Measurements from ENCODE around the gene DPP10. TPM values are rescaled to one million over a fixed set of nuclear protein-coding genes. Genes with fewer than 3 reads are reported as not detected.

The DPP10 gene
- total and polyA plus RNA-seq, 10 donors = 0.02 TPM; not detected in 9

DNA sequence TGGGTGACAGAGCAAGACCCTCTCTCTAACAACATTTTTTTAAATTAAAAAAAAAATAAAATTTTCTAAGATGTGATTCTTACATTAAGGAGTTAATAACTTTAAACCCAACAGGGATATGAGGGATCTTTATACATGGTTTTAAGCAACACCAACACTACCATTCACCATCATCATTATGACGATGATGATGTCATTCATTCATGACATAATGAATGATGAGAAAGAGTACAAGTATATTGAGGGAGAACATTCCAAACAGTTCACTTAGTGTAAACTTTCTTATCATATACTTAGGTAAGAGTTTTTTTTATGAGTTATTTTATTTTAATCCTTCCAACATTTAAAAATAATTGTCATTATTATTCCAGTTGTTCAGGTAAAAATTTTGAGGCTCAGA lies 863.3 kb downstream of the DPP10 start:
- intact Hi-C loops (cut with DNase I; ENCODE audit: low total_unique reads) = no loop called here
- Histone ChIP-seq H3K9me3 (peaks cover 0 to 13% (median 0%) of the 10 kb centered on the region in 8 donors), H3K36me3 (no peaks in the 10 kb centered on the region), H3K27me3 (replicated peaks in 1 of 7) (no peaks in the 10 kb centered on the region), H3K4me1 (no peaks in the 10 kb centered on the region), H3K4me3 (no peak overlapping the region), H3K27ac (no peak overlapping the region)
- no peak for DNase-seq
- 66 to 80% (median 73%) methylated on average over 1 of the region's 1 CpG for WGBS, 5 donors
- TF ChIP-seq POLR2A (IDR thresholded peaks at IDR 0.05) = no peak

DNA sequence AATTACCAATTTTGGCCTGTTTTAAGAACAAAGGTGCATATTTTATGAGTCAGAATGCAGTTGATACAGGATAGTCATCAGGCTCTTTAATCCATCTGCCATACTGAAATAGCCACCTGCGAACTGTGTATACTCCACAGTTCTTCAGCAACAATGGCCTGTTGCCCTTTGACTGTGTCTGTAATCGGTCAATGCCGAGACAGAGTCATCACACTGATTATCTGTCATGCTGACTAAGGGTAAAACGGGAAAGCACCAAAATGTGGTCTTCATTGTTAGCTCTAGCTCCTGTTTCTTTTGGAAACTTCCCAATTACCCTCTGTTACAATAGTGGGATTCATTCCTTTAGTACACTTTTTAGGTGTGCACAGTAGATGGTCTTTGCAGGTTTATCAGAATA lies 871.7 kb downstream of the DPP10 start:
- Histone ChIP-seq H3K9me3 (peaks cover 0 to 21% (median 0%) of the 10 kb centered on the region in 8 donors), H3K4me1 (no peaks in the 10 kb centered on the region), H3K4me3 (no peak overlapping the region), H3K36me3 (no peaks in the 10 kb centered on the region), H3K27ac (no peak overlapping the region), H3K27me3 (replicated peaks in 1 of 7) (no peaks in the 10 kb centered on the region)
- TF ChIP-seq, protein P1, sequence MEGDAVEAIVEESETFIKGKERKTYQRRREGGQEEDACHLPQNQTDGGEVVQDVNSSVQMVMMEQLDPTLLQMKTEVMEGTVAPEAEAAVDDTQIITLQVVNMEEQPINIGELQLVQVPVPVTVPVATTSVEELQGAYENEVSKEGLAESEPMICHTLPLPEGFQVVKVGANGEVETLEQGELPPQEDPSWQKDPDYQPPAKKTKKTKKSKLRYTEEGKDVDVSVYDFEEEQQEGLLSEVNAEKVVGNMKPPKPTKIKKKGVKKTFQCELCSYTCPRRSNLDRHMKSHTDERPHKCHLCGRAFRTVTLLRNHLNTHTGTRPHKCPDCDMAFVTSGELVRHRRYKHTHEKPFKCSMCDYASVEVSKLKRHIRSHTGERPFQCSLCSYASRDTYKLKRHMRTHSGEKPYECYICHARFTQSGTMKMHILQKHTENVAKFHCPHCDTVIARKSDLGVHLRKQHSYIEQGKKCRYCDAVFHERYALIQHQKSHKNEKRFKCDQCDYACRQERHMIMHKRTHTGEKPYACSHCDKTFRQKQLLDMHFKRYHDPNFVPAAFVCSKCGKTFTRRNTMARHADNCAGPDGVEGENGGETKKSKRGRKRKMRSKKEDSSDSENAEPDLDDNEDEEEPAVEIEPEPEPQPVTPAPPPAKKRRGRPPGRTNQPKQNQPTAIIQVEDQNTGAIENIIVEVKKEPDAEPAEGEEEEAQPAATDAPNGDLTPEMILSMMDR (IDR thresholded peaks at IDR 0.05 in 8 of 11, conservative IDR thresholded peaks at IDR 0.05 in 3 of 11) = no peak
- TF ChIP-seq POLR2A (IDR thresholded peaks at IDR 0.05) (no peak), POLR2AphosphoS5 (IDR thresholded peaks at IDR 0.05) (no peak)
- intact Hi-C loops (cut with DNase I; ENCODE audit: low total_unique reads) = no loop called here
- no peak for DNase-seq
- WGBS, 5 donors = 56 to 86% (median 76%) methylated on average over 4 of the region's 4 CpGs

DNA sequence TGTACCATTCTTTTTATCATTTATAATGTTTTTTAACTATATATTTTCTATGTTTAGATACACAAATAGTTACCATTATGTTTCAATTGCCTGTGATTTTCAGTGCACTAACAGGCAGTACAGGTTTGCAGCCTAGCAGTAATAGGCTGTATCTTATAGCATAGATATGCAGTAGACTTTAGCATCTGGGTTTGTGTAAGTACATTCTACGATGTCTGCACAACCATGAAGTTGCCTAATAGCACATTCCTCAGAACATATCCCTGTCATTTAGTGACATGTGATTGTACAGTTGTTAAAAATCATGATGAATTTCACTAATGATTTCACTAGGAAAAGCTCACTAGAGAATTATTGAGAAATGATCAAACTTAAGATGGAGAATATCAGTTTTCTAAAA lies 884.6 kb downstream of the DPP10 start:
- WGBS, 5 donors = 29 to 63% (median 62%) methylated on average over 1 of the region's 1 CpG
- TF ChIP-seq, protein P1 (IDR thresholded peaks at IDR 0.05 in 8 of 11, conservative IDR thresholded peaks at IDR 0.05 in 3 of 11) = no peak
- Histone ChIP-seq H3K36me3 (no peaks in the 10 kb centered on the region), H3K9me3 (peaks cover 0 to 31% (median 13%) of the 10 kb centered on the region in 8 donors), H3K4me3 (no peak overlapping the region), H3K4me1 (no peaks in the 10 kb centered on the region), H3K27me3 (replicated peaks in 1 of 7) (no peaks in the 10 kb centered on the region), H3K27ac (no peak overlapping the region)
- DNase-seq = no peak
- intact Hi-C loops (cut with DNase I; ENCODE audit: low total_unique reads) = no loop called here

DNA sequence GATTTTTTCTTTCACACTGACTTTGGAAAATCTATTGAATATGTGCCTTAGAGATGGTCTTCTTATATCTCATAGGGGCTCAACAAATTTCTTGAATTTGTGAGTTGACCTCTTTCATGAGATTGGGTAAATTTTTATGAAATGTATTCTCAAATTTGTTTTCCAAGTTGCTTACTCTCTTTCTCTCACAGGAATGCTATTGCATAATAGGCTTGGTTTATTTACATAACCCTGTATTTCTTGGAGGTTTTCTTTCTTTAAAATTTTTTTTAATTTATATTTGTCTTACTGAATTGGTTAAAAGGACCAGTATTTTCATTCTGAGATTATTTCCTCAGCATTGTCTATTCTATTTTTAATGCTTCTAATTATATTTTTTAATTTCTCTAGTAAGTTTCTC lies 917.1 kb downstream of the DPP10 start:
- DNase-seq = no peak
- no peak overlapping the region for H3K27ac ChIP-seq
- H3K4me1 ChIP-seq = no peaks in the 10 kb centered on the region
- H3K9me3 ChIP-seq = peaks cover 0 to 71% (median 58%) of the 10 kb centered on the region in 8 donors
- H3K36me3 ChIP-seq = no peaks in the 10 kb centered on the region
- H3K27me3 ChIP-seq (replicated peaks in 1 of 7) = no peaks in the 10 kb centered on the region
- no peak overlapping the region for H3K4me3 ChIP-seq
- TF ChIP-seq POLR2AphosphoS5 (IDR thresholded peaks at IDR 0.05) = no peak
- TF ChIP-seq, protein P1 (IDR thresholded peaks at IDR 0.05 in 8 of 11, conservative IDR thresholded peaks at IDR 0.05 in 3 of 11) = no peak
- no peak for TF ChIP-seq POLR2A (IDR thresholded peaks at IDR 0.05)
- intact Hi-C loops (cut with DNase I; ENCODE audit: low total_unique reads) = no loop called here

DNA sequence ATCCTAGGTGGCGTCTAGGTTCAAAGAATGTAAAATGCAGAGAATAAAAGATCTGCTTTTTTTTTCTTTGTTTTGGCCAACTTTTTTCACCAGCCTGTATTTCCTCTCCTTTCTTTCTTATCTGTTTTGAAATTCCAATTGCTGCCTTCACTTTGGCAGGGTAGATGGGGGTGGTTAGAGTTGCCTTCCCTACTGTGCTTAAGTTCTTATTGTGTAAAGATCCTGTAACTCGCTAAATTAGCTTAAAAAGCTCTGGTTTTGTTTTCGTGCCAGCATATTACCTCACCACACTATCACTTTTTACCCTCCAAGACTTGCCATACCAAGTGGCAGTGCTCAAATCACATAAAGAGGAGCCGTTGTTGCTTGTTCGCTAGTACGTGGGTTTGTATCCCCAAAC lies 921.7 kb downstream of the DPP10 start:
- Histone ChIP-seq H3K36me3 (no peaks in the 10 kb centered on the region), H3K4me1 (no peaks in the 10 kb centered on the region), H3K27ac (no peak overlapping the region), H3K9me3 (peaks cover 0 to 27% (median 22%) of the 10 kb centered on the region in 8 donors), H3K27me3 (replicated peaks in 1 of 7) (no peaks in the 10 kb centered on the region), H3K4me3 (no peak overlapping the region)
- intact Hi-C loops (cut with DNase I; ENCODE audit: low total_unique reads) = no loop called here
- no peak for DNase-seq
- TF ChIP-seq POLR2AphosphoS5 (IDR thresholded peaks at IDR 0.05) (no peak), POLR2A (IDR thresholded peaks at IDR 0.05) (no peak)
- TF ChIP-seq, protein P1 (IDR thresholded peaks at IDR 0.05 in 8 of 11, conservative IDR thresholded peaks at IDR 0.05 in 3 of 11) = no peak
- WGBS, 5 donors = 62 to 71% (median 68%) methylated on average over 6 of the region's 6 CpGs
